ENCODE measurements around the gene CBX4.
A peak's percentile ranks its signal among the peaks of the same experiment; 100 is the strongest.

CBX4 gene

GRCh38 chr17:79796763-79797491 lies 42.3 kb downstream of the CBX4 start, which contains the start of gene CBX8:
CBX8 (minus strand) TSS chr17:79797077; CDS start chr17:79796998, 79 bp downstream.
- no CpG with 5 or more reads among the region's 79 CpGs for WGBS (ENCODE audit: insufficient coverage, insufficient read length)
- H3K27ac ChIP-seq (ENCODE audit: low read length), result no peak within 1 kb of the TSS

GRCh38 chr17:79796444-79796762 lies 42.8 kb downstream of the CBX4 start:
- DNase-seq (ENCODE audit: low read depth, low spot score), result no peak
- Histone ChIP-seq H3K4me1 (ENCODE audit: control insufficient read depth, insufficient read depth, low read length) (peaks cover 12% of the 10 kb centered on the region), H3K4me3 (ENCODE audit: low read length) (peak overlapping the region; percentile 44; the same call in 1 of the 2 replicates), H3K9me3 (ENCODE audit: control insufficient read depth, insufficient read depth, low read length) (no peaks in the 10 kb centered on the region), H3K36me3 (ENCODE audit: control insufficient read depth, insufficient read depth, low read length) (no peaks in the 10 kb centered on the region), H3K27me3 (ENCODE audit: control insufficient read depth, insufficient read depth, low read length) (peaks cover 76% of the 10 kb centered on the region), H3K27ac (ENCODE audit: low read length) (no peak overlapping the region)
- no CpG with 5 or more reads among the region's 19 CpGs for WGBS (ENCODE audit: insufficient coverage, insufficient read length)

More at GRCh38 chr17:79796763-79797491, 42.3 kb downstream of the CBX4 start, which contains the start of gene CBX8:
- Histone ChIP-seq H3K9me3 (ENCODE audit: control insufficient read depth, insufficient read depth, low read length) (no peaks in the 10 kb centered on the region), H3K36me3 (ENCODE audit: control insufficient read depth, insufficient read depth, low read length) (no peaks in the 10 kb centered on the region), H3K4me1 (ENCODE audit: control insufficient read depth, insufficient read depth, low read length) (peaks cover 12% of the 10 kb centered on the region), H3K4me3 (ENCODE audit: low read length) (peak within 1 kb of the TSS; percentile 44; the same call in 1 of the 2 replicates), H3K27me3 (ENCODE audit: control insufficient read depth, insufficient read depth, low read length) (peaks cover 76% of the 10 kb centered on the region)
- peak; percentile 99 for DNase-seq (ENCODE audit: low read depth, low spot score)

GRCh38 chr17:79795795-79796443 lies 43.3 kb downstream of the CBX4 start:
- H3K36me3 ChIP-seq (ENCODE audit: control insufficient read depth, insufficient read depth, low read length), result no peaks in the 10 kb centered on the region
- DNase-seq (ENCODE audit: low read depth, low spot score), result no peak
- no peaks in the 10 kb centered on the region for H3K9me3 ChIP-seq (ENCODE audit: control insufficient read depth, insufficient read depth, low read length)
- peaks cover 77% of the 10 kb centered on the region for H3K27me3 ChIP-seq (ENCODE audit: control insufficient read depth, insufficient read depth, low read length)
- WGBS (ENCODE audit: insufficient coverage, insufficient read length), result no CpG with 5 or more reads among the region's 8 CpGs
- H3K4me1 ChIP-seq (ENCODE audit: control insufficient read depth, insufficient read depth, low read length), result peaks cover 12% of the 10 kb centered on the region
- no peak overlapping the region; the same call in 1 of the 2 replicates for H3K4me3 ChIP-seq (ENCODE audit: low read length)
- no peak overlapping the region for H3K27ac ChIP-seq (ENCODE audit: low read length)

GRCh38 chr17:79794659-79795511 lies 44.4 kb downstream of the CBX4 start:
- H3K9me3 ChIP-seq (ENCODE audit: control insufficient read depth, insufficient read depth, low read length), result no peaks in the 10 kb centered on the region
- DNase-seq (ENCODE audit: low read depth, low spot score), result no peak
- H3K4me3 ChIP-seq (ENCODE audit: low read length), result 0 out of 2 replicates have a peak overlapping the region, but pooled peaks have one; percentile 3
- H3K27ac ChIP-seq (ENCODE audit: low read length), result no peak overlapping the region
- WGBS (ENCODE audit: insufficient coverage, insufficient read length), result no CpG with 5 or more reads among the region's 47 CpGs
- no peaks in the 10 kb centered on the region; the same call in 1 of the 2 replicates for H3K36me3 ChIP-seq (ENCODE audit: control insufficient read depth, insufficient read depth, low read length)
- peaks cover 12% of the 10 kb centered on the region for H3K4me1 ChIP-seq (ENCODE audit: control insufficient read depth, insufficient read depth, low read length)
- H3K27me3 ChIP-seq (ENCODE audit: control insufficient read depth, insufficient read depth, low read length), result peaks cover 83% of the 10 kb centered on the region

- Histone ChIP-seq H3K36me3 (ENCODE audit: control insufficient read depth, insufficient read depth, low read length) (no peaks in the 10 kb centered on the region; the same call in 1 of the 2 replicates), H3K4me1 (ENCODE audit: control insufficient read depth, insufficient read depth, low read length) (peaks cover 12% of the 10 kb centered on the region)
These were observed 45.3 kb downstream of the CBX4 start for GRCh38 chr17:79793924-79794304.

GRCh38 chr17:79792984-79793923 lies 46.0 kb downstream of the CBX4 start:
- Histone ChIP-seq H3K27ac (ENCODE audit: low read length) (no peak overlapping the region), H3K36me3 (ENCODE audit: control insufficient read depth, insufficient read depth, low read length) (no peaks in the 10 kb centered on the region; the same call in 1 of the 2 replicates), H3K4me3 (ENCODE audit: low read length) (no peak overlapping the region; the same call in 1 of the 2 replicates), H3K4me1 (ENCODE audit: control insufficient read depth, insufficient read depth, low read length) (peaks cover 16% of the 10 kb centered on the region), H3K9me3 (ENCODE audit: control insufficient read depth, insufficient read depth, low read length) (no peaks in the 10 kb centered on the region), H3K27me3 (ENCODE audit: control insufficient read depth, insufficient read depth, low read length) (peaks cover 66% of the 10 kb centered on the region)
- DNase-seq (ENCODE audit: low read depth, low spot score), result no peak
- no CpG with 5 or more reads among the region's 63 CpGs for WGBS (ENCODE audit: insufficient coverage, insufficient read length)

More at GRCh38 chr17:79793924-79794304, 45.3 kb downstream of the CBX4 start:
- no peak for DNase-seq (ENCODE audit: low read depth, low spot score)
- peaks cover 73% of the 10 kb centered on the region for H3K27me3 ChIP-seq (ENCODE audit: control insufficient read depth, insufficient read depth, low read length)
- H3K9me3 ChIP-seq (ENCODE audit: control insufficient read depth, insufficient read depth, low read length), result no peaks in the 10 kb centered on the region
- H3K4me3 ChIP-seq (ENCODE audit: low read length), result no peak overlapping the region
- no CpG with 5 or more reads among the region's 3 CpGs for WGBS (ENCODE audit: insufficient coverage, insufficient read length)
- H3K27ac ChIP-seq (ENCODE audit: low read length), result no peak overlapping the region

GRCh38 chr17:79792341-79792871 lies 46.8 kb downstream of the CBX4 start:
- Histone ChIP-seq H3K4me1 (ENCODE audit: control insufficient read depth, insufficient read depth, low read length) (peaks cover 14% of the 10 kb centered on the region), H3K4me3 (ENCODE audit: low read length) (no peak overlapping the region), H3K9me3 (ENCODE audit: control insufficient read depth, insufficient read depth, low read length) (no peaks in the 10 kb centered on the region), H3K36me3 (ENCODE audit: control insufficient read depth, insufficient read depth, low read length) (no peaks in the 10 kb centered on the region; the same call in 1 of the 2 replicates), H3K27me3 (ENCODE audit: control insufficient read depth, insufficient read depth, low read length) (peaks cover 63% of the 10 kb centered on the region), H3K27ac (ENCODE audit: low read length) (no peak overlapping the region)
- no peak for DNase-seq (ENCODE audit: low read depth, low spot score)
- no CpG with 5 or more reads among the region's 22 CpGs for WGBS (ENCODE audit: insufficient coverage, insufficient read length)

GRCh38 chr17:79791735-79792161 lies 47.5 kb downstream of the CBX4 start:
- no peaks in the 10 kb centered on the region; the same call in 1 of the 2 replicates for H3K36me3 ChIP-seq (ENCODE audit: control insufficient read depth, insufficient read depth, low read length)
- no peak for DNase-seq (ENCODE audit: low read depth, low spot score)
- WGBS (ENCODE audit: insufficient coverage, insufficient read length), result no CpG with 5 or more reads among the region's 26 CpGs
- H3K27ac ChIP-seq (ENCODE audit: low read length), result no peak overlapping the region
- peaks cover 14% of the 10 kb centered on the region for H3K4me1 ChIP-seq (ENCODE audit: control insufficient read depth, insufficient read depth, low read length)
- no peaks in the 10 kb centered on the region for H3K9me3 ChIP-seq (ENCODE audit: control insufficient read depth, insufficient read depth, low read length)
- no peak overlapping the region for H3K4me3 ChIP-seq (ENCODE audit: low read length)
- H3K27me3 ChIP-seq (ENCODE audit: control insufficient read depth, insufficient read depth, low read length), result peaks cover 63% of the 10 kb centered on the region

Measured in iPS DF 6.9 (cell line).